ENCODE measurements around the gene SLC4A5.
"Not testable (repeated sequence)": the region's sequence is repeated elsewhere in the genome, so short reads cannot be mapped to it uniquely, and the experiment has no call there.

The SLC4A5 gene

DNA sequence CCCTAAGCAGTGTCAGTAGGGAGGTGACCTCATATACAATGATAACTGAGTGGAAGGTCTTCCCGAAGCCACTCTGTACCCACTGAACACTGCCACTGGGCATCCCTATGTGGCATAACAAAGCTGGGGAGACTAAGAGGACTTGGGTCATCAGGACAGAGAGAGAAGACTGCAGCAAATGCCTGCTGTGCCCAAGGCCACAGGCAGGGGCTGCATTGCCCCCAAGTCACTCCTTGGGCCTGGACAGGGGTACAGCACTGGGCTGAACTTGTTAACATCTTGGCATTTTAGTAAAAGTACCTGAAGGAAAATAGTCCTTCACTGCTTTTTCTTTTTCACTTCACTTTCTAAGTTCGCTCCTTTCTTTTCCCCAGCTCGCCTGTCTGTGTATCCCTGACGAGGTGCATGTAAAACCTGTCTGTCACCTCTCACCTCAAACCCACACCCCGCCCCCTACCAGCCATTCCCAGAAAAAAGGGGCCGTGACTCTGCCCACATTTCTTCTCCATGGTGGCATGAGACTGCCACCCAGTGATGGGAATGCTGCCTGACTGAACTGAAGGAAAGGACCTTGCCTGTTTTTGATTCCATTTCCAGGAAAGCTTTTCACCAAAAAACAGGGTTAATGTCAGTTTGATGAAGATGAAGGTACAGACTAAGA is 81.9 kb downstream of the SLC4A5 start:
- DNase-seq, result no peak

DNA sequence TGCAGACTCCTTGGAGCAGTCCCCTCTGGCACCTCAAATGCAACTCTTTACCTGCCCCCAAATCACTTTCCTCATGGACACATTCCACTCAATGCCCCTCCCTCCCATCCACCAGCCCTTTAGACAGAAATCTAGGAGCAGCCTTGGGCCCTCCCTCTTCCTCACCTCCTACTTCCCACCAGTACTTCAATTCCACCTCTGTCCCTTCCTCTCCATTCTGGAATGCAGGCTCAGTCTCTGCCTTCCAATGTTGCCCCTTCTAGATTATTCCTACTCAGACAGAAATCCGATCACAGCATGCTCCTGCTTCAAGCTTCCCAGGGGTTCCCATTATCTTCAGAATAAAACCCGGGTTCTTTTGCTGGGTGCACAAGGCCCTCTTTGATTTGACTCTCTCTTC is 82.7 kb downstream of the SLC4A5 start:
- DNase-seq, result no peak

DNA sequence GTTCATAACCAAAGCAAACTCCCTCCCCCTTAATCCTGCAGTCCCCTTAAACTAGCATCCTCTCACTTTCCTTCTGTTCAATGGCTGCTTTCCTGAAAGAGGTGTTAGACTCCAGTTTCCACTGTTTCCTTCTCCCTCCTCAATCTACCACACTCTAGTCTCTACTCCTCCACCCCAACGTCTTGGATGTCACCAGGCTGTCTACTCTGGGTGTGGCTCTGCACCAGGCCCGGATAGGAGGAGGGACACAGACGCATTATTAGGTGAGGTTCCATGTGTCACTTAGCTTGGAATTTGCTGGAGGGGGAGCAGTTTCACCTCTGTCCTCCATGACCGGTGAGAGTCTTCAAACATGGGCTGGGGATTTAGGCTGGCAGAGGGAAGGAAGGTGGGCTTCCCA is 83.5 kb downstream of the SLC4A5 start:
- DNase-seq, result no peak

DNA sequence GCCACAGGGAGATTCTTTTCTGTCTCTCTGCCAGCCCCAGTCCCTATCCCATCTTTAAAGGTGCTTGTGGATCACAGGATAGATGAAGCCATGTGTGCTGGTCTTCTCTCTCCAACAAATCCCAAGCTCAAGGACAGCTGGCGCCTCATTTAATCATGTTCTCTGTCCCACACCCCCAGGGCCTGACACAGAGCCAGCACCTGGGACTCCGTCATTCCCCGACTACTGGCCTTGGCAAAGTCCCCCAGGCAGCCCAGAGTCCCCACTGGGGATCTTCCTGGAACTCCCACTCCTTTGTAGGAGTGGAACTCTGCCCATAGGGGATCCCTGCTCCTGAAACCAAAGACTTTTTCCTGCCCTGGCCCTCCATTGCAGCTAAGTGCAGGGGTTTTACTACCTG is 84.0 kb downstream of the SLC4A5 start:
- DNase-seq, result no peak

DNA sequence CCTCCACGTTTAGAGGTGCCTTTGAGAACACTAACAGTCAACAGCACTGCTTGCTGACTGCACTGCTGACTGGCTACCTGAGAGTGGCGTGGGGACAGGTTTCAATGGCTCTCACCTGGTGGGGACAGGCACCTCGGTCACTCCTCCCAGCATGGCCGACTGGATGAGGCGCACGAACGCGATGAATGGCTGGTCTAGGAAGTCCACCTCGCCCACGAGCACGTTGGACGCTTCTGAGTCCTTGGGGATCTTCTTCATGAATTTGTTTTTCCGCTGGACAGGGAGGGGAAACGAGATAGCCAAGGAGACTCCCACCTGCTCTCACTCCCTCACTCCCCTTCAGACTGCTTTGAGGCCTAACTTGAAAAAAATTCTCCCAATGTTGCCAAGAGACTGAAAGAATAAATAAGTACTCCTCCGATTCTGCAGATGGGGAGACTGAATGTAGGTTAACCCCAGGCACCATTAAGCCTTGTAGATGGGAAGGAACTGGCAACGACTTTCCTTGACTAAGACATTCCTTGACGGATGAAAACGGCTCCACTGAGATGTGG is 87.5 kb downstream of the SLC4A5 start:
- DNase-seq, result no peak

DNA sequence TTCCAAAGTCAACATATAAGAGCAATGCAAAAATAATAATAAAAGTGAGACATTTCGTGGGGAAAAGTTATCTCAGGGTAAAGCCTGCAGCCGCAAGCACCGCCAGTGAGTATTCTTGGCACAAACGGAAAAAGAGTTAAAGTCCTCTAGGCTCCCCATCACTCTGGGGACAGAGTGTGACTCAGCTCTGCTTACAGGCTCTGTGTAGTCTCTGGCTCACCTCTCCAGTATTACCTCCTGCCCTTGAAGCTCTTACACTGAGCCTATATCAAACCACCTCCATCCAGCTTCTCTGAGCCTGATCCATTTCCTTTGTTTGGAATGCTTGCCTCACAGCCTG is 89.3 kb downstream of the SLC4A5 start:
- DNase-seq, result no peak

DNA sequence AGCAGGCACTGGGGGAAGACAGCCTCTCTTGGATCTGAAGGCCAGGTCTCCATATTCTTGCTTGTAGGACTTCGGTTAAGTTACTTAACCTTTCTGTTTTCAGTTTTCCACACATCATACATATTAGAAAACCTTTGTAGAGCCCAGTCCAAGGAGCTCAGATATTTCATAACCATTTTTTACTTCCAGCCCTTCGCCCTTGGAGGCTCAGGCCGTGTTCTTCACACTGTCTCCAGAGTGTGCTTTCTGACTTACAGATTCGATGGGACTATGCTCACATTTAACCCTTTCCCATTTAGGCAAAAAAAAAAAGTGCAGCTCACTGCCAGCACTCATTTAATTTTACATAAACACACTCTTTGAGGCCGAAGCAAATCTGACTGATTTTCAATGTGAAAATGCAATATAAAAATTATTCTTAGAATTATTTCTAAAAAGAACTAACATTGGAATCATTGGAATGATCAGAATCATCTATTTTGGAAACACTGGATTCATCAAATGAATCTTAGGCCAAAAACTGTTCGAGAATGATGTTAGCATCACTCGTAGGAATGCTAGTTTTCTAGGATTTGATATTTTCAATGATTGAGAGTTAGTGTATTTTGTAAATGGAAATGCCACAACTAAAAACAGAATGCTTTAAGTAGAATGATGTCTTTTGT is 89.8 kb downstream of the SLC4A5 start:
- DNase-seq, result no peak

DNA sequence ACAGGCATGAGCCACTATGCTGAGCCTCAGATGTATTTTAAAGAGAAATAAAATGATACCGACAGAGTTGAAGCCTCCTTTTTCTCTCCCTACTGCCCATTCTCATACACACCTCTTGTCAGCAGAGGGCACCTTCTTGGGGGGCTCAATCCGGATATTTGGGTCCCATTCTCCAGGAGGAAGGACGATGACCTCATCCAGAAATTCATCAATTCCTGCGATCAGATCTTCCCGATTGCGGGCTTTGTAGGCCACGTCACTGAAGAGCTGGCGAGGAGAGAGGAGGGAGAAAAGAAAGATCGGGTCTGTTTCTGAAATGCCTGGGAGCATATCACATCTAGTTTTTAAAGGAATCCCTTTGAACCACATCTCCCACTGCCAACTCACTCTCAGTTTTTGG is 90.4 kb downstream of the SLC4A5 start:
- no peak for DNase-seq

DNA sequence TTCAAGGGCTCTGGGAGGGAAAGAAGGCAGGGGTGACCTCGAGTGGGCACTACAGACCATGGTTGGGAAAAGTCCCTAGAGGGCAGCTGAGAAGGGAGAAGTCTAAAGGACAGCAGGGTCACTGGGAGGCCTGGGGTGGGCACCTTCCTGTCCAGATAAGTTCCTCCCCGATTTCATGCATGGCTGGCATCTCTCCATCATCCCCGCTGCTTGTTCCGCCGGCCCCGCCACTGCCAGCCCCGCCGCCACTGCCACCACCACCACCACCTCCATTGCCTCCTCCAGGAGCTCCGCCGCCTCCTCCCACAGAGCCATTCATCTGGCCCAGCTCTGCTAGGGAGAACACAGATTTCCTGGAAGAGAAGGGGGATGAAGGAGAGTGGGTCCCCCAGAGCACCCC is 91.2 kb downstream of the SLC4A5 start:
- no peak for DNase-seq

DNA sequence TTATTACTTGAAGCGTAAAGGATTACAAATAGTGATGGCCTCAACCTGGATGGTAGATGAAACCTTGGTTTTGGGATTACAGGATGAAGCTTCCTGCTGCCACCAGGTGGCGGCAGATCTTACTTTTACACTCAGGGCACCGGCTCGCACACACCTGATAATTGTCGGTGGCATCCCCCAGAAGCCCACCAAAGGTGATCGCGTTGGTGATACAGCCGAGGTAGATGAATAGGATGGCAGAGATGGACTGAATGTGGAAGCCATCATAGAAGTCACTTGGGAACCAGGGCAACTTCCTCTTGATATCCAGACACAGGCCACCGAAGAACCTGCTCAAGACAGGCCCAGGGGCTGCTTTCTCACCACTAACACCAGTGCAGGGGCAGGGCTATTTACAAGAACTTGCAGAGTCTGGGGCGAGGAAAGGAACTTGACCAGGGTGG is 93.0 kb downstream of the SLC4A5 start:
- no peak for DNase-seq

DNA sequence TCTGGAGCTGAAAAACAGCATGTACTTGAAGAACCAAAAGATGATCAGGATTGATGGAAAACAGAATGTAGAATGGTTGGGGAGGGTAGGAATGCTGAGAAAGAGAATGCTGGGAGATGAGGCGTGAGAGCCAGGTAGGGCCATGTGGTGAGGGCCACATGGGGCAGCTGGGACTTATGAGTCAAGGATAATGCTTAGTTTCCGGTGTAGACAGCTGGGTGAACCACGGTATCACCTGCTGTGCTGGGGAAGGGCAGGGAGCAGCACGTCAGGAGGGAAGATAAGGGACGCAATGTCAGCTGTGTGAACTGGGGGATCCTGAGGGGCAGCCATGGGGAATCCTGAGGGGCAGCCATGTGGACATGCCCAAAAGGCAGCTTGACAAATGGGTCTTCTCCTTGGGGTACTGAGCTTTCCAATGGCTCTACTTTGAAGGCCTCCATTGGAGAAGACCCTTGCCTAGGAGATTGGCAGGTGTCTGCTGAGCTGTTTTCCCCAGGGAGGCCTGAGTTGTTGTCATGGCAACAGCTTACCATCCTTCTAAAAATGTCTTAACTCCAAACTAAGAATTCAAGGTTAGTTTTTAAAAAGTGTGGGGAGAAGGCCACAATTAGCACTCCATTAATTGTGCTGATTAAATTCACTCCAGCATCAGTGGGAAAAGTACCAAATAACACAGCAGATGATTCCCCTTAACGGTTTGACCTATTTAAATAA is 93.7 kb downstream of the SLC4A5 start:
- no peak for DNase-seq

DNA sequence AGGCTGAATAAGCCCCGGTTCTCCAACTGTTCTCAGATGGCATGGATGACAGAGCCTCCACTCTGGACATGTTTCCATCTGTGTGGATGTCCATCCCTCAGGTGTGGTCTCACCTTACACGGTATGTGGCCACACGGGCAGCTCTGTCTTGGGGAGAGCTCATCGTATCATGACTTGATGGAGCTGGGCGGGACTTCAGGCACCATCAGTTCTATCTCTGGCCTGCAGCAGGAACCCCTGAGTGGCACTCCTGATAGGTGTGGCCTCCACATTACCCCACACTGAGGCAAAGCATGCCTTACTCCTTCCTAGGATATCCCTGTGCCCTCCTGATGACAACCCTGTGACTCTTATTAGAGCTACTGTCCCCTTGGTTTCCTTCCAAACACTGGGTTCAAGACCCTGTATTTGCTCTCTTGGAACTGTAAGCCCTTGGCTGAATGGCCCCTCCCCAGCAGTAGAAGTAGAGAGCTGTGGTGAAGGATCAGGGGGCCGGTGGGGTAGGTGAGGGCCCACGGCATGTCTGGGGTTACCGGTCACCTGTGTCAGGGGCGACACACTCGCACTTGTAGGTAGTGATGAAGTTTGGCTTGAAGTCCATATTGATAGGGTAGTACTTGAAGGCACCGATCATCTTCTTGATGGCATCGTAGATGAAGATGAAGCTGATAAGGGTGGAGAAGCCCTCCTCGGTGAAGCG is 96.6 kb downstream of the SLC4A5 start:
- no peak for DNase-seq

DNA sequence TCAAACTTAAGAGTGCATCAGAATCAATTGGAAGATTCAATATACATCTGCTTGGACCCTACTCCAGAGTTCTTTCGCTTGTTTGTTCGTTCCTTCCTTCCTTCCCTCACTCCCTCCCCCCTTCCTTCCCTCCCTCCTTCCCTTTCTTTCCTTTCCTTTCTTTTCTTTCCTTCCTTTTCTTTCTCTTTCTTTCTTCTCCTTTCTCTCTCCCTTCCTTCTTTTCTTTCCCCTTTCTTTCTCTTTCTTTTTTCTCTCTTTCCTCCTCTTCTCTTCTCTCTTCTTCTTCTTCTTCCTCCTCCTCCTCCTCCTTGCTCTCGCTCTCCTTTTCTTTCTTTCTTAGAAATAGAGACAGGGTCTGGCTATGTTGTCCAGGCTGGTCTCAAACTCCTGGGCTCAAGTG is 98.9 kb downstream of the SLC4A5 start:
- no peak for DNase-seq

DNA sequence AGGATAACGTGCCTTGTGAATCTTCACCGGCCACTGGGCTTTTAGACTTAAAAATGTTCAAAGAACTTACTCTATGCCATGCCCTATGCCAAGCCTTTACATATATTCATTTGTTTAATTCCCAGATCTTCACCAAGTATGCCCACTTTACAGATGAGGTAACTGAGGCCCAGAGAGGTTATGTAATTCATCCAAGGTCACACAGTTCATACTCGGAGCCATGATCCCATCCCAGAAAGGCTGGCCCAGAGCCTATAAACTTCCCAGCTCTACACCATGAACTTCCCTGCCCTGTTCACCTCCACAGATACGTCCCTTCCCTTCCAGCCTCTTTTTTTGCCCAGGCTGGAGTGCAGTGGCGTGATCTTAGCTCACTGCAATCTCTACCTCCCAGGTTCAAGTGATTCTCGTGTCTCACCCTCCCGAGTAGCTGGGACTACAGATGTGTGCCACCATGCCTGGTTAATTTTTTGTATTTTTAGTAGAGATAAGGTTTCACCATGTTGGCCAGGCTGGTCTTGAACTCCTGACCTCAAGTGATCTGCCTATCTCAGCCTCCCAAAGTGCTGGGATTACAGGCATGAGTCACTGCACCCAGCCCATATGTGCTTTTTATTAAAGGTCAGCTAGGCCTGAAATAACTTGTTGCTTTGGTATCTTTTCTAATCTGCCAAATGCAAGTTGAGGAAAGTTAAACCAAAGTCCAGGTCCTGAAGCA is 100.7 kb downstream of the SLC4A5 start:
- no peak for DNase-seq

DNA sequence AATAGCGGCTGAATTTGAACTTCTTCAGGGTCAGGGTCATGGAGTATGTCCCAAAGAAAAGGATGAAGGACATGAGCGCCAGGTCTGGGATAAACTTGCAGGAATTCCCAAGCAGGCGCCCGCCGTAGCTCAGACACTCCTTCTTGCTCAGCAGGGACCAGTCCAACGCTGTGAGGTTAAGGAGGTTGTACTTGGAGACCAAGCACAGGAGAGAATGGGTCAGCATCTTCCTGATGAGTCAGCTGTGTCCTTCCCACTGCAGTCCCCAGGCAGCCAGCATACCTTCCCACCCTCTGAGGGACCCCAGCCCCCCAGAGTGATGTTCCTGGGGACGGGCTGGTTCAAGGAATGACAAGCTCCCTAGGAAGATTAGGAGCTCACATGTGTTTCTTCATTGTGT is 103.9 kb downstream of the SLC4A5 start:
- no peak for DNase-seq

DNA sequence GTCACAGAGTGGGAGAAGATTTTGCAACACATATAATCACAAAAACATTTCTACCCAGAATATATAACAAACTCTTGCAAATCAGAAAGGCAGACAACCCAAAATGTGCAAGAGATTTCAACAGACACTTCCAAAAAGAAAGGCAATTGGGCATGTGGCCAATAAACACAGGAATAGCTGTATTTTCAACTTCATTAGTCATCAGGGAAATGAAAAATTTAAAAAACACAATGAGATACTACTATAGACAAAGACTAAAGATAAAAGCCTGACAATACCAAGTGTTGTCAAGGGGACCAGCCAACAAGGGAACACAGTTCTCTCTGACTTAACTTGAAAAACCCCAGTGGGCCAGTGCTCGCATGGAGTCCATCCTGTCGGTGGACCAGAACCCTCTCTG is 104.3 kb downstream of the SLC4A5 start:
- no peak for DNase-seq

DNA sequence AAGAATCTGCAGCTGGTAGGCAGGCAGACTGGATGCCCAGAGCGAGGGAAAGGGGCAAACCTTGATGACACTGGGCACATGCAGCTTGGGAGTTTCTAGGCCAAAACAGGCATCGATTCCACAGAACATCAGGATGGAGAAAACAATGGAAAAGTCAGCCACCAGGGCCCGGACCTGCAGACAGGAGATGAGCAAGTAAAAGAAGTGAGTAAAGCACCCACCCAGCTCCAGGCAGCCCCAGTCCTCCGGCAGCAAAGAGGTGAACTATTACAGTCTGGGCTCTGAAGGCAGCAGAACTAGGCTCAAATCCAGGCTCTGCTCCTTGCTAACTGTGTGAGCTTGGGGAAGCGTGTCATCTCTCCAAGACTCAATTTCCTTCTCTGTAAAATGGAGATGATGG is 108.2 kb downstream of the SLC4A5 start:
- DNase-seq, result no peak

DNA sequence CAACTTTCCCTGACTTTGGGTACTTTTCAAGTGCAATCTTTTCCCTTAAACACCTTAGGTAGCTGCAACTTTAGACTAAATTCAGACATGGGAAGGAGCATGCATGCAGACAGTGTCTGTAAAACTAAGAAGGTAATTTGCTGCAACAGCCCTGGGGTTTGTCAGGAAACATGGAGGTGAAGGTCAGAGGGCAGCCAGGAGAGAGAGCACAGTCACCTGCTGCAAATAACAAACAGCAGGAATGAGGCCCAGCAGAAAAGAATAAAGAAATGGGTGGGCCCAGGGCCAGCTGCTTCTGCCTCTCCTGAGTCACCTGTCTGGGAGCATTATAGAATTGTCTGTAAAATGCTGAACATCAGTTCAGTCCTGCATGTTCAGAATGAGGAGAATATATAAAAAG is 109.6 kb downstream of the SLC4A5 start:
- no peak for DNase-seq

DNA sequence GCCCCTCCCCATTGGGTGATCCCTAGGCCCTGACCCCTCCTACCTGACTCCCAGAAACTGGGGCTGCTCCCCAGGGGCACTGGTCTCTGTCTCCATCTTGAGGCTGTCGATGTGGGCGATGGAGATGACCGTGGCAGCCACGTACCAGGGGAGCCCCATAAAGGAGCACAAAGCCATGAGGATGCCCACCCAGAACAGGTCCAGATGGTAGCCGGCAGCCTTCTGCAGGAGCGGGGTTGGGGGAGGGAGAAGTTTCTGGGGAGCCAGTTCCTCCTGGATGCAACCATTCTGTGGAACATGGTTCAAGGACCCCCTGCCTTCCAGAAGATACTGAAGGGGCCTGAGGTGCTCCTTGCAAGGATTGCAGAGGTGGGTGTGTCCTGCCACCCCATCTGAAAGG is 110.8 kb downstream of the SLC4A5 start:
- no peak for DNase-seq

DNA sequence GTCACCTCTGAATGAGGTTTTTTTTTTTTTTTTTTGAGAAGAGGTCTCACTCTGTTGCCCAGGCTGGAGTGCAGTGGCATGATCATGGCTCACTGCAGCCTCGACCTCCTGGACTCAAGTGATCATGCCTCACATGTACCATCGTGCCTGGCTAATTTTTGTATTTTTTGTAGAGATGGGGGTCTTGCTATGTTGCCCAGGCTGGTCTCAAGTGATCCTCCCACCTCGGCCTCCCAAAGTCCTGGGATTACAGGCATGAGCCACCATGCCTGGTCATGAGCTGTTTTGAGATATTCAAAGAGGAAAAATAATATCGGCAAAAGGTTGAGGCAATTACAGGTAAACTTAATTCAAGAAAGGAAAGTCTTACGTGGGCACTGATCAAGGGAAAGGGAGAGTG is 113.4 kb downstream of the SLC4A5 start:
- not testable (repeated sequence) for DNase-seq

DNA sequence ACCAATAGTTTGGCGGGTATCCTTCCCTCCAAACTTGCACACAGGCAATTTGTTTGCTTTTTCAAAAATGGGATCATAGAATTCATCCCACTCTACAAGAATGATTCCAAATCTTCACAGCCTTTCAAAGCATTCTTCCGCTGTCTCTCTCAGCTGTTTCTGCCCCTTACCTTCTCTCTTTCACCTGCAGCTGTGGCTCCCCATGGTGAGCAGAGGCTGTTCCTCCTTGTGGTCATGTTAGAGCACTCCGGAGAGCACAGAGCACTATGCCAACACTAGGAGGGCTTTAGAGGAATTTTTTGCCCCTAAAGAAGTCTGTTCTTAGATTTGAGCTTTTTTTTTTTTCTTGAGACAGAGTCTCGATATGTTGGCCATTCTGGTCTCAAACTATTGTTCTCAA is 114.4 kb downstream of the SLC4A5 start:
- no peak for DNase-seq

DNA sequence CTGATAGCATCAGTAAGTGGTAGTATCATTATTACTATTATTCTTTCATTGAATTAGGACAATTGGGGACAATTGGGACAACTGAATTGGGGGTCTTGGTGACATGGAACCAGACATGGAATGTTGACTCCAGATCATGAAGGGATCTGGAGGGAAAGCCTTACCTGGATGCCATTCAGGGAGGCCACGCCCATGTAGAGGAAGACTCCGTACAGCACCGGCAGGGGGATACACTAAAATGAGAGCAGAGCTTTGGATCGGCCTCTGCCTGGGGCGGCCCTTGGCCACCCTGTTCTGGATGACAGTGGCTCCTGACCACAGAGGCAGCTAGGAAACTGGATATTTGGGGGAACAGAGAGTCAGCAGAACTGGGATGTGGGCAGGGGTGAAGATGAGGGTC is 115.6 kb downstream of the SLC4A5 start:
- DNase-seq, result no peak
